Measurements from ENCODE around the gene LYRM4.

DNA sequence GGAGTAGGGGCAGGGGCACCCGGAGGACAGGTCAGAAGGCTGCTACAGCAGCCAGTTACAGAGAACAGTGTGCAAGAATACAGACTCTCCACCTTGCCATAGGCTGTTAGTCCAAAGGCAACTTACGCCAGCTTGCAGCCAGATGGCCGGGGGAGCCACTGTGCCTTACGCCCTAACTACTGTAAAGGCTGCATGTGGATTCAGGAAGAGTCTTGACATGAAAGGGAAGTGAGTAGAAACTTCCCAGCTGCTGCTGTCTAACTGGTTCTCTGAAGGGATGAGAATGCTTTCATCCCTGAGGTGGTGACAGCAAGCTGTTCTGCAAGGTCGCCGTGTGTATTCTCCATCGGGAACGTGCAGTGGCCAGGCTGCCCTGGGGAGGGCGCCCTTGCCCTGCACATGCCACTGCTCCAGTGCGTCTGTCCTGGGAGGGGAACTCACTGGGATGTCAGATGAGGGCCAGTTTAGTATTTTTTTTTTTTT, 46.1 kb downstream of the LYRM4 start:
- TF ChIP-seq, protein P1, sequence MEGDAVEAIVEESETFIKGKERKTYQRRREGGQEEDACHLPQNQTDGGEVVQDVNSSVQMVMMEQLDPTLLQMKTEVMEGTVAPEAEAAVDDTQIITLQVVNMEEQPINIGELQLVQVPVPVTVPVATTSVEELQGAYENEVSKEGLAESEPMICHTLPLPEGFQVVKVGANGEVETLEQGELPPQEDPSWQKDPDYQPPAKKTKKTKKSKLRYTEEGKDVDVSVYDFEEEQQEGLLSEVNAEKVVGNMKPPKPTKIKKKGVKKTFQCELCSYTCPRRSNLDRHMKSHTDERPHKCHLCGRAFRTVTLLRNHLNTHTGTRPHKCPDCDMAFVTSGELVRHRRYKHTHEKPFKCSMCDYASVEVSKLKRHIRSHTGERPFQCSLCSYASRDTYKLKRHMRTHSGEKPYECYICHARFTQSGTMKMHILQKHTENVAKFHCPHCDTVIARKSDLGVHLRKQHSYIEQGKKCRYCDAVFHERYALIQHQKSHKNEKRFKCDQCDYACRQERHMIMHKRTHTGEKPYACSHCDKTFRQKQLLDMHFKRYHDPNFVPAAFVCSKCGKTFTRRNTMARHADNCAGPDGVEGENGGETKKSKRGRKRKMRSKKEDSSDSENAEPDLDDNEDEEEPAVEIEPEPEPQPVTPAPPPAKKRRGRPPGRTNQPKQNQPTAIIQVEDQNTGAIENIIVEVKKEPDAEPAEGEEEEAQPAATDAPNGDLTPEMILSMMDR (optimal IDR thresholded peaks at IDR 0.05 in 1 of 3, IDR thresholded peaks at IDR 0.05 in 1 of 3, conservative IDR thresholded peaks at IDR 0.05 in 1 of 3; ENCODE audit: extremely low read depth in 1 of 3, insufficient read depth in 2 of 3, low read length in 3 of 3) = peak; percentile 73 to 99 (median 78)
- no peak for TF ChIP-seq EZH2 (IDR thresholded peaks at IDR 0.05; ENCODE audit: low read length)
